Activated gamma-delta T cell (primary cell): ENCODE measurements around the gene FMN2.
"Not testable (repeated sequence)": the region's sequence is repeated elsewhere in the genome, so short reads cannot be mapped to it uniquely, and the experiment has no call there.

Source experiments
- DNase-seq: peaks from one replicate; lab custom pipeline; 2025; lab: John Stamatoyannopoulos, UW

The FMN2 gene

GRCh38 chr1:240138867-240139266 lies 47.2 kb downstream of the FMN2 start:
- no peak for DNase-seq

- DNase-seq = no peak
Observed at GRCh38 chr1:240139511-240139910, 47.8 kb downstream of the FMN2 start.

GRCh38 chr1:240145120-240145519 lies 53.4 kb downstream of the FMN2 start:
- DNase-seq = no peak

GRCh38 chr1:240148333-240148732 lies 56.6 kb downstream of the FMN2 start:
- DNase-seq = no peak

GRCh38 chr1:240149484-240150094 lies 57.9 kb downstream of the FMN2 start:
- DNase-seq = no peak

GRCh38 chr1:240151136-240151735 lies 59.6 kb downstream of the FMN2 start:
- no peak for DNase-seq

GRCh38 chr1:240152611-240153297 lies 61.1 kb downstream of the FMN2 start:
- DNase-seq = no peak

- no peak for DNase-seq
Observed at GRCh38 chr1:240155605-240156004, 63.9 kb downstream of the FMN2 start.

GRCh38 chr1:240164742-240165141 lies 73.1 kb downstream of the FMN2 start:
- no peak for DNase-seq

- DNase-seq = no peak
Observed at GRCh38 chr1:240169188-240169587, 77.5 kb downstream of the FMN2 start.

GRCh38 chr1:240170266-240170665 lies 78.6 kb downstream of the FMN2 start:
- DNase-seq = no peak

- DNase-seq = no peak
Observed at GRCh38 chr1:240170806-240171205, 79.1 kb downstream of the FMN2 start.

- no peak for DNase-seq
Observed at GRCh38 chr1:240171907-240172306, 80.2 kb downstream of the FMN2 start.

- DNase-seq = no peak
Observed at GRCh38 chr1:240173836-240174235, 82.2 kb downstream of the FMN2 start.

GRCh38 chr1:240174734-240175133 lies 83.1 kb downstream of the FMN2 start:
- no peak for DNase-seq

- no peak for DNase-seq
Observed at GRCh38 chr1:240178366-240178765, 86.7 kb downstream of the FMN2 start.

GRCh38 chr1:240184682-240185081 lies 93.0 kb downstream of the FMN2 start:
- not testable (repeated sequence) for DNase-seq

- DNase-seq = no peak
Observed at GRCh38 chr1:240188139-240188538, 96.5 kb downstream of the FMN2 start.

GRCh38 chr1:240189386-240189989 lies 97.8 kb downstream of the FMN2 start:
- DNase-seq = no peak

- DNase-seq = no peak
Observed at GRCh38 chr1:240190881-240191401, 99.3 kb downstream of the FMN2 start.

GRCh38 chr1:240192851-240193250 lies 101.2 kb downstream of the FMN2 start:
- no peak for DNase-seq

- no peak for DNase-seq
Observed at GRCh38 chr1:240193679-240194078, 102.0 kb downstream of the FMN2 start.

- no peak for DNase-seq
Observed at GRCh38 chr1:240194120-240194519, 102.4 kb downstream of the FMN2 start.
